ENCODE results near the gene CHSY1.

DNA sequence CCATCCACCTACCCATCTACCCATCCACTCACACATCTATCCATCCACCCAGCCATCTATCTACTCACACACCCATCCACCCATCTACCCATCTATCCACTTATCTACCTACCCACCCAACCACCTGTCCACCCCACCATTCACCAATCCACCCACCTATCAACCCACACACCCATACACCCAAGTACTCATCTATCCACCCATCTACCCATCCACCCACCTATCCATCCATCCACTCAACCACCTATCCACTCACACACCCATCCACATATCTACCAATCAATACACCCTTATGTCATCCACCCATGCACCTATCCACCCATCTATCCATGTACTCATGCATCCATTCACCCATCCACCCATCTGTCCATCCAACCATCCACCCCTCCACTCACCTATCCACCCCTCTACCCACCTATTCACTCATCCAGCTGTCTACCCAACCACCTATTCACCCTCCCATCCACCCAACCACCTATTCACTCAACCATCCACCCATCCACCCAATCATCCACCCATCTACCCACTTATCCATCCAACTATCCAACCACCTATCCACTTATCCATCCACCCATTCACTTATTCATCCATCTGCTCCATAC, 109.8 kb downstream of the CHSY1 start:
- TF ChIP-seq, protein P1, sequence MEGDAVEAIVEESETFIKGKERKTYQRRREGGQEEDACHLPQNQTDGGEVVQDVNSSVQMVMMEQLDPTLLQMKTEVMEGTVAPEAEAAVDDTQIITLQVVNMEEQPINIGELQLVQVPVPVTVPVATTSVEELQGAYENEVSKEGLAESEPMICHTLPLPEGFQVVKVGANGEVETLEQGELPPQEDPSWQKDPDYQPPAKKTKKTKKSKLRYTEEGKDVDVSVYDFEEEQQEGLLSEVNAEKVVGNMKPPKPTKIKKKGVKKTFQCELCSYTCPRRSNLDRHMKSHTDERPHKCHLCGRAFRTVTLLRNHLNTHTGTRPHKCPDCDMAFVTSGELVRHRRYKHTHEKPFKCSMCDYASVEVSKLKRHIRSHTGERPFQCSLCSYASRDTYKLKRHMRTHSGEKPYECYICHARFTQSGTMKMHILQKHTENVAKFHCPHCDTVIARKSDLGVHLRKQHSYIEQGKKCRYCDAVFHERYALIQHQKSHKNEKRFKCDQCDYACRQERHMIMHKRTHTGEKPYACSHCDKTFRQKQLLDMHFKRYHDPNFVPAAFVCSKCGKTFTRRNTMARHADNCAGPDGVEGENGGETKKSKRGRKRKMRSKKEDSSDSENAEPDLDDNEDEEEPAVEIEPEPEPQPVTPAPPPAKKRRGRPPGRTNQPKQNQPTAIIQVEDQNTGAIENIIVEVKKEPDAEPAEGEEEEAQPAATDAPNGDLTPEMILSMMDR (IDR thresholded peaks at IDR 0.05; ENCODE audit: low read depth, low read length) = no peak
- no peak for TF ChIP-seq EZH2phosphoT487 (IDR thresholded peaks at IDR 0.05; ENCODE audit: low read depth)
